Stimulated activated CD8-positive, alpha-beta memory T cell treated with anti-CD3 and anti-CD28 coated beads, Interleukin-12 subunit alpha, Interleukin-12 subunit beta, amount 100 ng/mL, for 4 hours (primary cell): Measurements from ENCODE around the gene MKLN1.
"Not testable (repeated sequence)": the region's sequence is repeated elsewhere in the genome, so short reads cannot be mapped to it uniquely, and the experiment has no call there.

Source experiments
- DNase-seq: peaks from one replicate; pipeline ENCODE4 v3.0.0-alpha.2; 2020; ENCODE audit warnings: low read depth

Gene MKLN1

GRCh38 chr7:131400681-131401176 is 73.1 kb downstream of the MKLN1 start:
- no peak for DNase-seq

- no peak for DNase-seq
Observed at GRCh38 chr7:131401194-131401593, 73.5 kb downstream of the MKLN1 start.

- DNase-seq, result no peak
Observed at GRCh38 chr7:131403322-131403721, 75.6 kb downstream of the MKLN1 start.

- no peak for DNase-seq
Observed at GRCh38 chr7:131404226-131404911, 76.7 kb downstream of the MKLN1 start.

GRCh38 chr7:131409129-131409766 is 81.6 kb downstream of the MKLN1 start:
- no peak for DNase-seq

GRCh38 chr7:131412031-131412430 is 84.4 kb downstream of the MKLN1 start:
- no peak for DNase-seq

- no peak for DNase-seq
Observed at GRCh38 chr7:131413711-131414110, 86.0 kb downstream of the MKLN1 start.

GRCh38 chr7:131424219-131424822 is 96.6 kb downstream of the MKLN1 start:
- DNase-seq, result no peak

- no peak for DNase-seq
Observed at GRCh38 chr7:131425992-131426391, 98.3 kb downstream of the MKLN1 start.

- not testable (repeated sequence) for DNase-seq
Observed at GRCh38 chr7:131430826-131431225, 103.2 kb downstream of the MKLN1 start.

GRCh38 chr7:131431289-131431688 is 103.6 kb downstream of the MKLN1 start:
- no peak for DNase-seq

- no peak for DNase-seq
Observed at GRCh38 chr7:131431756-131432155, 104.1 kb downstream of the MKLN1 start.

GRCh38 chr7:131436384-131436783 is 108.7 kb downstream of the MKLN1 start:
- DNase-seq, result no peak

- DNase-seq, result no peak
Observed at GRCh38 chr7:131438969-131439368, 111.3 kb downstream of the MKLN1 start.

GRCh38 chr7:131443496-131443895 is 115.8 kb downstream of the MKLN1 start:
- no peak for DNase-seq

- DNase-seq, result no peak
Observed at GRCh38 chr7:131444683-131445082, 117.0 kb downstream of the MKLN1 start.

GRCh38 chr7:131449373-131449902 is 121.8 kb downstream of the MKLN1 start:
- no peak for DNase-seq

GRCh38 chr7:131454498-131454897 is 126.8 kb downstream of the MKLN1 start:
- no peak for DNase-seq

- no peak for DNase-seq
Observed at GRCh38 chr7:131455001-131455400, 127.3 kb downstream of the MKLN1 start.

GRCh38 chr7:131455546-131455945 is 127.9 kb downstream of the MKLN1 start:
- no peak for DNase-seq

- DNase-seq, result no peak
Observed at GRCh38 chr7:131456338-131456737, 128.7 kb downstream of the MKLN1 start.

GRCh38 chr7:131459256-131459655 is 131.6 kb downstream of the MKLN1 start:
- DNase-seq, result no peak

GRCh38 chr7:131462059-131462458 is 134.4 kb downstream of the MKLN1 start:
- no peak for DNase-seq
